Measurements from ENCODE around the gene PDGFD. TPM values are rescaled to one million over a fixed set of nuclear protein-coding genes. Genes with fewer than 3 reads are reported as not detected.

Gene PDGFD
- total and polyA plus RNA-seq, 2 donors (not counting 1 experiment from before 2014, with no cell fraction given), result 0.07 to 0.71 TPM

- no peaks in the 10 kb centered on the region for H3K36me3 ChIP-seq (replicated peaks in 1 of 2; ENCODE audit: control extremely low read depth in 1 of 2, control insufficient read depth in 1 of 2, extremely low read depth in 1 of 2, insufficient read depth in 2 of 2, low read length in 1 of 2)
- no peaks in the 10 kb centered on the region for H3K9me3 Mint-ChIP-seq (ENCODE audit: insufficient read depth)
- H3K79me2 ChIP-seq (ENCODE audit: control insufficient read depth, insufficient read depth, low read length), result no peaks in the 10 kb centered on the region
- no peaks in the 10 kb centered on the region for H3K27me3 ChIP-seq (replicated peaks in 1 of 4; ENCODE audit: control extremely low read depth in 1 of 4, control insufficient read depth in 3 of 4, insufficient read depth in 4 of 4, low read length in 3 of 4)
- TF ChIP-seq EZH2 (IDR thresholded peaks at IDR 0.05; ENCODE audit: borderline replicate concordance, insufficient read depth, low read depth, low read length, poor library complexity, severe bottlenecking), result no peak
- no peaks in the 10 kb centered on the region for H3K4me1 Mint-ChIP-seq
- no peak overlapping the region for H3K4me3 ChIP-seq (ENCODE audit: control extremely low read depth in 1 of 5, extremely low read depth in 1 of 5, insufficient read depth in 1 of 5, low read depth in 2 of 5, low read length in 4 of 5)
- no peak overlapping the region for H3K4me3 Mint-ChIP-seq
- ATAC-seq (ENCODE audit: low read depth), result no peak
- no peak overlapping the region for H3K9ac ChIP-seq (ENCODE audit: low read length)
- H3K27ac ChIP-seq (ENCODE audit: low read length in 2 of 2), result no peak overlapping the region
- H3K9me3 ChIP-seq (ENCODE audit: control extremely low read depth in 1 of 3, control insufficient read depth in 2 of 3, insufficient read depth in 1 of 3, low read length in 2 of 3), result no peaks in the 10 kb centered on the region
- no peak for DNase-seq
- H3K27me3 Mint-ChIP-seq, result no peaks in the 10 kb centered on the region
- intact Hi-C loops (cut with micrococcal nuclease), result no loop called here
- ChIA-PET CTCF (no interaction called here), POLR2A (no interaction called here)
- no peak overlapping the region for H2AFZ ChIP-seq (ENCODE audit: insufficient read depth, low read depth, low read length, poor library complexity, severe bottlenecking)
- no peaks in the 10 kb centered on the region for H3K4me1 ChIP-seq (ENCODE audit: control insufficient read depth in 2 of 2, insufficient read depth in 2 of 2, low read length in 2 of 2)
- no peak overlapping the region for H3K4me2 ChIP-seq (replicated peaks; ENCODE audit: low read depth, low read length, poor library complexity, severe bottlenecking)
- no peaks in the 10 kb centered on the region for H4K20me1 ChIP-seq (ENCODE audit: control insufficient read depth, insufficient read depth, low read length, poor library complexity, severe bottlenecking)
- WGBS (ENCODE audit: insufficient coverage), result 70% methylated on average over 1 of the region's 1 CpG
- H3K27ac Mint-ChIP-seq, result no peak overlapping the region
Observed at GRCh38 chr11:103997082-103997481, 166.9 kb downstream of the PDGFD start.

DNA sequence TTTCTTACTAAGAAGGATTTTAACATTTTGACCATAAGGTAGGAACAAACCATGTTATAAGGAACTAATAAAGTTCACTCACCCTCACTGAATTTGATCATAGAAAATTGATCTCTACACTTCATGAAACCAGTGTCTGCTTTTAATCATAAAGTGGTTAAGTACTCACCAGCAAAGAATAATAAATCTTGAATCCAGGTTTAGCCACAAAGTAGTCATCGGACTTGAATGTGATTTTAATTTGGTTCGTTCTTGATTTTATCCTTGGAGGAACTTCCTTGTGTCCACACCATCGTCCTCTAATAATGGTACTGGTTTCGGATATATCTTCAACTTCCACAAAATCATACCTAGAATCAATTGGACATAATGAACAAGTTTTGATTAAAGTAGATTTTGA is 168.1 kb downstream of the PDGFD start:
- Histone ChIP-seq H3K9me3 (ENCODE audit: control extremely low read depth in 1 of 3, control insufficient read depth in 2 of 3, insufficient read depth in 1 of 3, low read length in 2 of 3) (no peaks in the 10 kb centered on the region), H4K20me1 (ENCODE audit: control insufficient read depth, insufficient read depth, low read length, poor library complexity, severe bottlenecking) (no peaks in the 10 kb centered on the region), H3K4me1 (ENCODE audit: control insufficient read depth in 2 of 2, insufficient read depth in 2 of 2, low read length in 2 of 2) (no peaks in the 10 kb centered on the region), H3K4me2 (replicated peaks; ENCODE audit: low read depth, low read length, poor library complexity, severe bottlenecking) (no peak overlapping the region), H3K4me3 (ENCODE audit: control extremely low read depth in 1 of 5, extremely low read depth in 1 of 5, insufficient read depth in 1 of 5, low read depth in 2 of 5, low read length in 4 of 5) (no peak overlapping the region), H3K27me3 (replicated peaks in 1 of 4; ENCODE audit: control extremely low read depth in 1 of 4, control insufficient read depth in 3 of 4, insufficient read depth in 4 of 4, low read length in 3 of 4) (no peaks in the 10 kb centered on the region), H3K36me3 (replicated peaks in 1 of 2; ENCODE audit: control extremely low read depth in 1 of 2, control insufficient read depth in 1 of 2, extremely low read depth in 1 of 2, insufficient read depth in 2 of 2, low read length in 1 of 2) (no peaks in the 10 kb centered on the region), H3K9ac (ENCODE audit: low read length) (no peak overlapping the region), H3K27ac (ENCODE audit: low read length in 2 of 2) (no peak overlapping the region), H2AFZ (ENCODE audit: insufficient read depth, low read depth, low read length, poor library complexity, severe bottlenecking) (no peak overlapping the region), H3K79me2 (ENCODE audit: control insufficient read depth, insufficient read depth, low read length) (no peaks in the 10 kb centered on the region)
- no peak for DNase-seq
- Mint-ChIP-seq H3K27ac (no peak overlapping the region), H3K4me1 (no peaks in the 10 kb centered on the region), H3K9me3 (ENCODE audit: insufficient read depth) (no peaks in the 10 kb centered on the region), H3K27me3 (no peaks in the 10 kb centered on the region), H3K4me3 (no peak overlapping the region)
- intact Hi-C loops (cut with micrococcal nuclease), result no loop called here
- no peak for ATAC-seq (ENCODE audit: low read depth)
- TF ChIP-seq CTCF (IDR thresholded peaks at IDR 0.05) (no peak), EZH2 (IDR thresholded peaks at IDR 0.05; ENCODE audit: borderline replicate concordance, insufficient read depth, low read depth, low read length, poor library complexity, severe bottlenecking) (no peak)
- CTCF ChIA-PET, result no interaction called here
- WGBS (ENCODE audit: insufficient coverage), result 100% methylated on average over 2 of the region's 4 CpGs
- POLR2A ChIA-PET, result no interaction called here

All from B cell (primary cell).